Measurements from ENCODE around the gene VPS52.
"Not testable (repeated sequence)": the region's sequence is repeated elsewhere in the genome, so short reads cannot be mapped to it uniquely, and the experiment has no call there.

The VPS52 gene

GRCh38 chr6:33278810-33279209, 7.1 kb upstream of the VPS52 start:
- no peak for DNase-seq

- no peak for DNase-seq
These were observed 6.7 kb upstream of the VPS52 start for GRCh38 chr6:33278392-33278741.

- no peak for DNase-seq
These were observed 6.2 kb upstream of the VPS52 start for GRCh38 chr6:33277663-33278391.

- peak; percentile 71 for DNase-seq
These were observed 5.4 kb upstream of the VPS52 start, which contains the start of gene B3GALT4 for GRCh38 chr6:33276864-33277662. B3GALT4 (plus strand) TSS chr6:33277123; CDS start chr6:33277420, 297 bp downstream.

- no peak for DNase-seq
These were observed 4.8 kb upstream of the VPS52 start for GRCh38 chr6:33276581-33276863.

GRCh38 chr6:33275795-33276580, 4.3 kb upstream of the VPS52 start:
- not testable (repeated sequence) for DNase-seq

GRCh38 chr6:33273924-33274902, 2.5 kb upstream of the VPS52 start:
- DNase-seq = no peak

GRCh38 chr6:33273129-33273923, 1.6 kb upstream of the VPS52 start:
- DNase-seq = no peak

- DNase-seq = no peak
These were observed 826 bp upstream of the VPS52 start for GRCh38 chr6:33272275-33273128.

- DNase-seq = no peak
These were observed 584 bp downstream of the VPS52 start for GRCh38 chr6:33271117-33271467.

- no peak for DNase-seq
These were observed 7.7 kb downstream of the VPS52 start for GRCh38 chr6:33264015-33264414.

- not testable (repeated sequence) for DNase-seq
These were observed 9.2 kb downstream of the VPS52 start for GRCh38 chr6:33262490-33262889.

- no peak for DNase-seq
These were observed 12.6 kb downstream of the VPS52 start for GRCh38 chr6:33259032-33259431.

GRCh38 chr6:33254591-33254990, 17.1 kb downstream of the VPS52 start:
- no peak for DNase-seq

- no peak for DNase-seq
These were observed 18.9 kb downstream of the VPS52 start for GRCh38 chr6:33252759-33253158.

GRCh38 chr6:33251395-33252012, 20.2 kb downstream of the VPS52 start:
- no peak for DNase-seq

GRCh38 chr6:33250731-33251130, 20.9 kb downstream of the VPS52 start:
- DNase-seq = no peak

- DNase-seq = no peak
These were observed 21.7 kb downstream of the VPS52 start for GRCh38 chr6:33249732-33250630.
